GM12891 (cell line): ENCODE measurements around the gene GPRIN2.

Source experiments
- PAX5 ChIP-seq: IDR thresholded peaks from 2 replicates; pipeline ENCODE4 v1.6.1; 2011; ENCODE audit warnings: low read length, moderate library complexity, mild to moderate bottlenecking; ENCODE audit not compliant: insufficient read depth, severe bottlenecking
- POLR2A ChIP-seq: IDR thresholded peaks from 2 replicates; pipeline ENCODE4 v1.6.1; 2011; ENCODE audit warnings: low read depth, low read length, control low read depth
- POLR2AphosphoS5 ChIP-seq: IDR thresholded peaks from 2 replicates; pipeline ENCODE4 v1.6.1; 2011; ENCODE audit warnings: low read depth, low read length, control low read depth
- POU2F2 ChIP-seq: IDR thresholded peaks from 2 replicates; pipeline ENCODE4 v1.6.1; 2011; ENCODE audit warnings: low read depth, mild to moderate bottlenecking, control low read depth, low read length, moderate library complexity
- SPI1 ChIP-seq: IDR thresholded peaks from 2 replicates; pipeline ENCODE4 v1.6.1; 2011; ENCODE audit warnings: low read depth, low read length, control low read depth
- TAF1 ChIP-seq: IDR thresholded peaks from 2 replicates; pipeline ENCODE4 v1.6.1; 2011; ENCODE audit warnings: low read depth, low read length, control low read depth

- TF ChIP-seq POLR2A (no peak), POLR2AphosphoS5 (no peak), TAF1 (no peak), SPI1 (no peak), POU2F2 (no peak), PAX5 (no peak)
Measured at GRCh38 chr10:46554166-46554781, 2.2 kb downstream of the GPRIN2 start.
